ENCODE results near the gene INAFM1.

INAFM1 gene

GRCh38 chr19:47316513-47316912 lies 41.8 kb downstream of the INAFM1 start:
- TF ChIP-seq, protein P1, sequence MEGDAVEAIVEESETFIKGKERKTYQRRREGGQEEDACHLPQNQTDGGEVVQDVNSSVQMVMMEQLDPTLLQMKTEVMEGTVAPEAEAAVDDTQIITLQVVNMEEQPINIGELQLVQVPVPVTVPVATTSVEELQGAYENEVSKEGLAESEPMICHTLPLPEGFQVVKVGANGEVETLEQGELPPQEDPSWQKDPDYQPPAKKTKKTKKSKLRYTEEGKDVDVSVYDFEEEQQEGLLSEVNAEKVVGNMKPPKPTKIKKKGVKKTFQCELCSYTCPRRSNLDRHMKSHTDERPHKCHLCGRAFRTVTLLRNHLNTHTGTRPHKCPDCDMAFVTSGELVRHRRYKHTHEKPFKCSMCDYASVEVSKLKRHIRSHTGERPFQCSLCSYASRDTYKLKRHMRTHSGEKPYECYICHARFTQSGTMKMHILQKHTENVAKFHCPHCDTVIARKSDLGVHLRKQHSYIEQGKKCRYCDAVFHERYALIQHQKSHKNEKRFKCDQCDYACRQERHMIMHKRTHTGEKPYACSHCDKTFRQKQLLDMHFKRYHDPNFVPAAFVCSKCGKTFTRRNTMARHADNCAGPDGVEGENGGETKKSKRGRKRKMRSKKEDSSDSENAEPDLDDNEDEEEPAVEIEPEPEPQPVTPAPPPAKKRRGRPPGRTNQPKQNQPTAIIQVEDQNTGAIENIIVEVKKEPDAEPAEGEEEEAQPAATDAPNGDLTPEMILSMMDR (IDR thresholded peaks at IDR 0.05; ENCODE audit: borderline replicate concordance, insufficient read depth, low read depth, low read length): no peak
- no peak overlapping the region for H3K4me3 ChIP-seq (ENCODE audit: low read depth, low read length)

- TF ChIP-seq, protein P1 (IDR thresholded peaks at IDR 0.05; ENCODE audit: borderline replicate concordance, insufficient read depth, low read depth, low read length): no peak
- no peak overlapping the region for H3K4me3 ChIP-seq (ENCODE audit: low read depth, low read length)
Measured at GRCh38 chr19:47319923-47320871, 45.5 kb downstream of the INAFM1 start.

DNA sequence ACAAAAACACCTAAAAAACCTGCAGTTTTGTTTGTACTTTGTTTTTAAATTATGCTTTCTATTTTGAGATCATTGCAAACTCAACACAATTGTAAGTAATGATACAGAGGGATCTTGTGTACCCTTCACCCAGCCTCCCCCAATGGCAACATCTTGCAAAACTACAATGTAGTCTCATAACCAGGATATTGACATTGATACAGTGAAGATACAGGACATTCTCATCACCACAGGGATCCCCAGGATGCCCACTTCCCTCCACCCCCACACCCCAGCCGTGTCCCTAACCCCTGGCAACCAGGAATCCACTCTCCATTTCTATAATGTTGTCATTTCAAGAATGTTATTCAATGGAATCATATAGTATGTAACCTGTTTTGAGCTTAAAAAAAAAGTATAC lies 46.9 kb downstream of the INAFM1 start:
- TF ChIP-seq, protein P1 (IDR thresholded peaks at IDR 0.05; ENCODE audit: borderline replicate concordance, insufficient read depth, low read depth, low read length): no peak
- H3K4me3 ChIP-seq (ENCODE audit: low read depth, low read length): no peak overlapping the region

DNA sequence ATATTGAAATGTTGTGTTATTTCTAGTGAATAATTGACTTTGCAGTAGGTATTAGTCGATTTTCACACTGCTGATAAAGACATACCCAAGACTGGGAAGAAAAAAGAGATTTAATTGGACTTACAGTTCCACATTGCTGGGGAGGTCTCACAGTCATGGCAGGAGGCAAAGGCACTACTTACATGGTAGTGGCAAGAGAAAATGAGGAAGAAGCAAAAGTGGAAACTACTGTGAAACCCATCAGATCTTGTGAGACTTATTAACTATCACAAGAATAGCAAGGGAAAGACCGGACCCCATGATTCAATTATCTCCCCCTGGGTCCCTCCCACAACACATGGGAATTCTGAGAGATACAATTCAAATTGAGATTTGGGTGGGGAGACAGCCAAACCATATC lies 47.4 kb downstream of the INAFM1 start:
- no peak overlapping the region for H3K4me3 ChIP-seq (ENCODE audit: low read depth, low read length)
- TF ChIP-seq, protein P1 (IDR thresholded peaks at IDR 0.05; ENCODE audit: borderline replicate concordance, insufficient read depth, low read depth, low read length): no peak

GRCh38 chr19:47323409-47323808 lies 48.7 kb downstream of the INAFM1 start:
- TF ChIP-seq, protein P1 (IDR thresholded peaks at IDR 0.05; ENCODE audit: borderline replicate concordance, insufficient read depth, low read depth, low read length): no peak
- H3K4me3 ChIP-seq (ENCODE audit: low read depth, low read length): no peak overlapping the region

GRCh38 chr19:47323872-47324271 lies 49.2 kb downstream of the INAFM1 start:
- TF ChIP-seq, protein P1 (IDR thresholded peaks at IDR 0.05; ENCODE audit: borderline replicate concordance, insufficient read depth, low read depth, low read length): no peak
- H3K4me3 ChIP-seq (ENCODE audit: low read depth, low read length): no peak overlapping the region

DNA sequence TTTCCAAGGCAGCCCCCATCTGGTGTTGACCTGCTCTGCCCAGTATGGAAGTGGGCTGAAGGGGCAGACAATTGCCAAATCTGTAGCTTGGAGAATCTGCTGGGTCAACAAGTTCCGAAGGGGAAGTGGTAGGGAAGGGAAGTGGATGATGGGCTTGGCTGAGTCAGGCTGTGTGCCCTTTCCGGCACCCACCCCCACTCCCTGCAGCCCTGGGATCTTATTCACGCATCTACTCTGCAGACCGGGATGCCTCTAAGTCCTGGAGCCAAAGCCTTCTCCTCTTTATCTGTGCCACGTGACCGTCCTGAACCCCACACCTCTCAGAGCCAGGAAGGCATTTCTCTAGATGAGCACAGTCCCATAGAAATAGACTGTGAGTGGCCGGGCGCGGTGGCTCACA lies 49.8 kb downstream of the INAFM1 start:
- H3K4me3 ChIP-seq (ENCODE audit: low read depth, low read length): no peak overlapping the region
- TF ChIP-seq, protein P1 (IDR thresholded peaks at IDR 0.05; ENCODE audit: borderline replicate concordance, insufficient read depth, low read depth, low read length): no peak
